GM12878 (cell line): ENCODE measurements around the gene KHNYN. TPM values are rescaled to one million over a fixed set of nuclear protein-coding genes. Genes with fewer than 3 reads are reported as not detected.

Source experiments
- BHLHE40 ChIP-seq, 2 experiments: fragments of 450-650 bp in 1 of 2; IDR thresholded peaks; 2 replicates each; pipeline ENCODE4 v1.6.1; 2011 to 2017; ENCODE audit warnings: low read depth in 2 of 2, borderline replicate concordance in 1 of 2, improper control_type of control experiment in 1 of 2, low read length in 1 of 2, mild to moderate bottlenecking in 1 of 2
- CREM ChIP-seq: IDR thresholded peaks from 2 replicates; pipeline ENCODE4 v1.6.1; 2014; ENCODE audit warnings: antibody characterized with exemption, low read depth
- EGR1 ChIP-seq, 2 experiments: IDR thresholded peaks; 1 replicate in 1 of 2; 2 replicates in 1 of 2; pipeline ENCODE4 v1.6.1; 2011 to 2012; ENCODE audit warnings: low read depth in 2 of 2, low read length in 2 of 2, borderline replicate concordance in 1 of 2, mild to moderate bottlenecking in 1 of 2, moderate library complexity in 1 of 2
- ETV6 ChIP-seq, 2 experiments: fragments of 450-650 bp in 1 of 2; IDR thresholded peaks in 1 of 2; conservative IDR thresholded peaks in 1 of 2; 2 replicates each; pipeline ENCODE4 v1.6.1; 2014; ENCODE audit warnings: antibody characterized with exemption in 1 of 2, borderline replicate concordance in 1 of 2, low read depth in 1 of 2, mild to moderate bottlenecking in 1 of 2, moderate library complexity in 1 of 2
- HDAC6 ChIP-seq: fragments of 200-600 bp; sonication (generic); IDR thresholded peaks from one replicate; pipeline ENCODE4 v1.8.0; 2017; ENCODE audit warnings: antibody characterized with exemption; ENCODE audit not compliant: unreplicated experiment
- IKZF2 ChIP-seq, 2 experiments: fragments of 450-650 bp; IDR thresholded peaks; 2 replicates each; pipeline ENCODE4 v1.6.1; 2017; ENCODE audit warnings: mild to moderate bottlenecking in 2 of 2, moderate library complexity in 2 of 2
- LARP7 ChIP-seq: fragments of 450-650 bp; IDR thresholded peaks from 2 replicates; pipeline ENCODE4 v1.6.1; 2017; ENCODE audit warnings: mild to moderate bottlenecking
- NRF1 ChIP-seq: conservative IDR thresholded peaks from 2 replicates; pipeline ENCODE4 v1.6.1; 2011; ENCODE audit warnings: mild to moderate bottlenecking, low read depth, low read length, improper control_type of control experiment
- SUPT20H ChIP-seq: IDR thresholded peaks from 2 replicates; pipeline ENCODE4 v1.6.1; 2011; ENCODE audit warnings: low read depth, mild to moderate bottlenecking, low read length, moderate library complexity, borderline replicate concordance; ENCODE audit not compliant: control insufficient read depth
- ZNF207 ChIP-seq: fragments of 450-650 bp; IDR thresholded peaks from 2 replicates; pipeline ENCODE4 v1.6.1; 2014; ENCODE audit warnings: antibody characterized with exemption, mild to moderate bottlenecking, borderline replicate concordance
- polyA plus RNA-seq, 11 experiments: library from polyadenylated mRNA; depleted of rRNA in 4 of 11; unstranded in 6 of 11; stranded (reverse) in 5 of 11; fragments of >200 nt; fragmentation: Nextera tagmentation in 4 of 11; fragmentation: Illumina TruSeq in 1 of 11; extraction: Ambion mirVana in 4 of 11; extraction: Trizol in 1 of 11; gene quantifications; 1 replicate in 1 of 11; 2 replicates in 10 of 11; pipeline versions ENCODE4 v1.2.1 to v1.2.3, GENCODE V29; 2011 to 2016; ENCODE audit warnings: inconsistent platforms in 2 of 11, missing spikeins in 2 of 11, low read depth in 1 of 11
- total RNA-seq, 4 experiments: library from RNA; depleted of rRNA in 3 of 4; stranded (reverse); fragments of >200 nt in 3 of 4; fragmentation: Illumina TruSeq in 1 of 4; extraction: Trizol in 1 of 4; gene quantifications; 2 replicates each; pipeline versions ENCODE4 v1.2.1 to v1.2.3, GENCODE V29; 2013 to 2021
- TF ChIP-seq, protein P1 (sequence below): IDR thresholded peaks from 2 replicates; pipeline ENCODE4 v1.6.1; 2011; ENCODE audit warnings: borderline replicate concordance, low read depth, mild to moderate bottlenecking, moderate library complexity, low read length; ENCODE audit not compliant: insufficient read depth, poor library complexity, severe bottlenecking
- TF ChIP-seq, protein P2 (sequence below): fragments of 450-650 bp; IDR thresholded peaks from 2 replicates; pipeline ENCODE4 v1.6.1; 2017; ENCODE audit warnings: mild to moderate bottlenecking, low read depth, inconsistent platforms; ENCODE audit not compliant: poor library complexity, severe bottlenecking
- TF ChIP-seq, protein P3 (sequence below): fragments of 450-650 bp; IDR thresholded peaks from 2 replicates; pipeline ENCODE4 v1.6.1; 2016; ENCODE audit warnings: mild to moderate bottlenecking
- TF ChIP-seq, protein P4 (sequence below): IDR thresholded peaks from 2 replicates; pipeline ENCODE4 v1.6.1; 2011; ENCODE audit warnings: borderline replicate concordance, low read depth, mild to moderate bottlenecking, moderate library complexity, mixed read lengths, low read length; ENCODE audit not compliant: insufficient read depth; ENCODE audit errors: extremely low read length
- TF ChIP-seq, protein P5 (sequence below): fragments of 450-650 bp; formaldehyde crosslinking; IDR thresholded peaks from 2 replicates; pipeline ENCODE4 v1.5.0; 2022; ENCODE audit warnings: mild to moderate bottlenecking, missing genetic modification characterization

Gene KHNYN
- total and polyA plus RNA-seq, 10 of the 15 experiments (the other 5 are each of a cell fraction or from before 2014, with no cell fraction given): 1.4 to 34.7 (median 21.5) TPM

DNA sequence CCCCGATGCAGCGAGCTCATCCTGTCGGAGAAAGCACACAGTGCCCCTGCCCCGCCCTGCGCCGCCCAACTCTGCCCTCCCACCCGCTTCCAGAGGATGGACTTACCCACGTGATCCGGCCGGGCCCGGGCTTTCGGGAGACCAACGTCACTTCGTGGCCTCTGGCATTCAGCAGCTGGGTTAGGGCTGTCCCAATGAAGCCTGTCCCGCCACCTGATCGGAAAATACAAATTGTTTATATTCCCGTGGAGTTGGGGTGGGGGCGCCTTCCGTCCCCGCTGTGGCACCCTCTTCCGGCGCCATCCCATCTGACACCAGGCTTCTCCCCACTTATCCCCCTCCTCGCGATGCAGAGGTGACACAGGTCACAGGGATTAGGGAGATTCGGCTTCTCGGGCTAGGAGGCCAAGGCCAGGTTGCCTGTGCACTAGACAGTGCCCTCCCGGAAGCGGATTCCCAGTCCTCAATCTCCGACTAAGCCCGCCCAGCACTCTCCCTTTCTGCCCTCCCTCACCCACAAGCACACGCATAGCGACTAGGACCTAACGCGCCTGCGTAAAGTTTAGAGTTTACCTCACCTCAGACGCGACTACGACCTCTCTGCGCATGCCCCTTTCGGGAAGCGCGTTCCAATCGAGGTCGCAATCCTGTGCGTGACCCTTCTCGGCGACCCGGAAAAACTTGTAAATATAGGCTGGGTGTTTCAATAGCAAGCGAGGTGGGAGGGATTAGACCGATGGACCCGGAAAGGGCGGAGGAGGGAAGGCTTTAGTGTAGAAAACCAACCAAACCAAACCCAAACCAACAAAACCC is 12.7 kb downstream of the KHNYN start, which contains the start of gene SDR39U1 (continued):
- TF ChIP-seq, protein P1, sequence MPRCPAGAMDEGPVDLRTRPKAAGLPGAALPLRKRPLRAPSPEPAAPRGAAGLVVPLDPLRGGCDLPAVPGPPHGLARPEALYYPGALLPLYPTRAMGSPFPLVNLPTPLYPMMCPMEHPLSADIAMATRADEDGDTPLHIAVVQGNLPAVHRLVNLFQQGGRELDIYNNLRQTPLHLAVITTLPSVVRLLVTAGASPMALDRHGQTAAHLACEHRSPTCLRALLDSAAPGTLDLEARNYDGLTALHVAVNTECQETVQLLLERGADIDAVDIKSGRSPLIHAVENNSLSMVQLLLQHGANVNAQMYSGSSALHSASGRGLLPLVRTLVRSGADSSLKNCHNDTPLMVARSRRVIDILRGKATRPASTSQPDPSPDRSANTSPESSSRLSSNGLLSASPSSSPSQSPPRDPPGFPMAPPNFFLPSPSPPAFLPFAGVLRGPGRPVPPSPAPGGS: no peak
- TF ChIP-seq EGR1 (IDR thresholded peaks at IDR 0.05; ENCODE audit: borderline replicate concordance in 1 of 2, low read depth in 2 of 2, low read length in 2 of 2): 0 out of 3 replicates have a peak, but pooled peaks of 1 of the 2 experiments have one; percentile 16
- TF ChIP-seq BHLHE40 (IDR thresholded peaks at IDR 0.05; ENCODE audit: borderline replicate concordance in 1 of 2, low read depth in 2 of 2, low read length in 1 of 2): peak; percentile 52 to 72
- peak; percentile 50 to 63; a peak in 2 of 4 replicates for TF ChIP-seq IKZF2 (IDR thresholded peaks at IDR 0.05)
- no peak for TF ChIP-seq HDAC6
- TF ChIP-seq ETV6 (conservative IDR thresholded peaks at IDR 0.05 in 1 of 2, IDR thresholded peaks at IDR 0.05 in 1 of 2; ENCODE audit: borderline replicate concordance in 1 of 2, low read depth in 1 of 2): no peak
- peak; percentile 74; the same call in 1 of the 2 replicates for TF ChIP-seq CREM
- TF ChIP-seq, protein P2, sequence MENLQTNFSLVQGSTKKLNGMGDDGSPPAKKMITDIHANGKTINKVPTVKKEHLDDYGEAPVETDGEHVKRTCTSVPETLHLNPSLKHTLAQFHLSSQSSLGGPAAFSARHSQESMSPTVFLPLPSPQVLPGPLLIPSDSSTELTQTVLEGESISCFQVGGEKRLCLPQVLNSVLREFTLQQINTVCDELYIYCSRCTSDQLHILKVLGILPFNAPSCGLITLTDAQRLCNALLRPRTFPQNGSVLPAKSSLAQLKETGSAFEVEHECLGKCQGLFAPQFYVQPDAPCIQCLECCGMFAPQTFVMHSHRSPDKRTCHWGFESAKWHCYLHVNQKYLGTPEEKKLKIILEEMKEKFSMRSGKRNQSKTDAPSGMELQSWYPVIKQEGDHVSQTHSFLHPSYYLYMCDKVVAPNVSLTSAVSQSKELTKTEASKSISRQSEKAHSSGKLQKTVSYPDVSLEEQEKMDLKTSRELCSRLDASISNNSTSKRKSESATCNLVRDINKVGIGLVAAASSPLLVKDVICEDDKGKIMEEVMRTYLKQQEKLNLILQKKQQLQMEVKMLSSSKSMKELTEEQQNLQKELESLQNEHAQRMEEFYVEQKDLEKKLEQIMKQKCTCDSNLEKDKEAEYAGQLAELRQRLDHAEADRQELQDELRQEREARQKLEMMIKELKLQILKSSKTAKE: peak; percentile 7
- TF ChIP-seq NRF1: peak; percentile 92
- peak; percentile 60; the same call in 1 of the 2 replicates for TF ChIP-seq LARP7
- 0 out of 2 replicates have a peak, but pooled peaks have one; percentile 47 for TF ChIP-seq ZNF207
- TF ChIP-seq, protein P3, sequence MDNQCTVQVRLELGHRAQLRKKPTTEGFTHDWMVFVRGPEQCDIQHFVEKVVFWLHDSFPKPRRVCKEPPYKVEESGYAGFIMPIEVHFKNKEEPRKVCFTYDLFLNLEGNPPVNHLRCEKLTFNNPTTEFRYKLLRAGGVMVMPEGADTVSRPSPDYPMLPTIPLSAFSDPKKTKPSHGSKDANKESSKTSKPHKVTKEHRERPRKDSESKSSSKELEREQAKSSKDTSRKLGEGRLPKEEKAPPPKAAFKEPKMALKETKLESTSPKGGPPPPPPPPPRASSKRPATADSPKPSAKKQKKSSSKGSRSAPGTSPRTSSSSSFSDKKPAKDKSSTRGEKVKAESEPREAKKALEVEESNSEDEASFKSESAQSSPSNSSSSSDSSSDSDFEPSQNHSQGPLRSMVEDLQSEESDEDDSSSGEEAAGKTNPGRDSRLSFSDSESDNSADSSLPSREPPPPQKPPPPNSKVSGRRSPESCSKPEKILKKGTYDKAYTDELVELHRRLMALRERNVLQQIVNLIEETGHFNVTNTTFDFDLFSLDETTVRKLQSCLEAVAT: peak; percentile 96
- TF ChIP-seq, protein P4, sequence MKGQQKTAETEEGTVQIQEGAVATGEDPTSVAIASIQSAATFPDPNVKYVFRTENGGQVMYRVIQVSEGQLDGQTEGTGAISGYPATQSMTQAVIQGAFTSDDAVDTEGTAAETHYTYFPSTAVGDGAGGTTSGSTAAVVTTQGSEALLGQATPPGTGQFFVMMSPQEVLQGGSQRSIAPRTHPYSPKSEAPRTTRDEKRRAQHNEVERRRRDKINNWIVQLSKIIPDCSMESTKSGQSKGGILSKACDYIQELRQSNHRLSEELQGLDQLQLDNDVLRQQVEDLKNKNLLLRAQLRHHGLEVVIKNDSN: peak; percentile 84
- TF ChIP-seq SUPT20H: no peak
- TF ChIP-seq, protein P5, sequence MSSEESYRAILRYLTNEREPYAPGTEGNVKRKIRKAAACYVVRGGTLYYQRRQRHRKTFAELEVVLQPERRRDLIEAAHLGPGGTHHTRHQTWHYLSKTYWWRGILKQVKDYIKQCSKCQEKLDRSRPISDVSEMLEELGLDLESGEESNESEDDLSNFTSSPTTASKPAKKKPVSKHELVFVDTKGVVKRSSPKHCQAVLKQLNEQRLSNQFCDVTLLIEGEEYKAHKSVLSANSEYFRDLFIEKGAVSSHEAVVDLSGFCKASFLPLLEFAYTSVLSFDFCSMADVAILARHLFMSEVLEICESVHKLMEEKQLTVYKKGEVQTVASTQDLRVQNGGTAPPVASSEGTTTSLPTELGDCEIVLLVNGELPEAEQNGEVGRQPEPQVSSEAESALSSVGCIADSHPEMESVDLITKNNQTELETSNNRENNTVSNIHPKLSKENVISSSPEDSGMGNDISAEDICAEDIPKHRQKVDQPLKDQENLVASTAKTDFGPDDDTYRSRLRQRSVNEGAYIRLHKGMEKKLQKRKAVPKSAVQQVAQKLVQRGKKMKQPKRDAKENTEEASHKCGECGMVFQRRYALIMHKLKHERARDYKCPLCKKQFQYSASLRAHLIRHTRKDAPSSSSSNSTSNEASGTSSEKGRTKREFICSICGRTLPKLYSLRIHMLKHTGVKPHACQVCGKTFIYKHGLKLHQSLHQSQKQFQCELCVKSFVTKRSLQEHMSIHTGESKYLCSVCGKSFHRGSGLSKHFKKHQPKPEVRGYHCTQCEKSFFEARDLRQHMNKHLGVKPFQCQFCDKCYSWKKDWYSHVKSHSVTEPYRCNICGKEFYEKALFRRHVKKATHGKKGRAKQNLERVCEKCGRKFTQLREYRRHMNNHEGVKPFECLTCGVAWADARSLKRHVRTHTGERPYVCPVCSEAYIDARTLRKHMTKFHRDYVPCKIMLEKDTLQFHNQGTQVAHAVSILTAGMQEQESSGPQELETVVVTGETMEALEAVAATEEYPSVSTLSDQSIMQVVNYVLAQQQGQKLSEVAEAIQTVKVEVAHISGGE: peak; percentile 82
